Mesenchymal stem cell (in vitro differentiated cells and primary cell): Measurements from ENCODE around the gene RTEL1.

Experiments used
- DNase-seq: peaks from one replicate; pipeline ENCODE4 v3.0.0-alpha.2; 2013
- H2AFZ ChIP-seq: one replicate; pipeline ENCODE4 v1.6.1; 2013; ENCODE audit warnings: low read depth, mild to moderate bottlenecking, control low read depth, inconsistent platforms, low read length, moderate library complexity
- H2AK5ac ChIP-seq: 2 replicates; pipeline ENCODE4 v1.6.1; 2013; ENCODE audit warnings: low read length, moderate library complexity, mild to moderate bottlenecking, inconsistent platforms; ENCODE audit not compliant: severe bottlenecking
- H2BK120ac ChIP-seq: one replicate; pipeline ENCODE4 v1.6.1; 2013; ENCODE audit warnings: low read depth, mild to moderate bottlenecking, inconsistent platforms, low read length, moderate library complexity
- H2BK12ac ChIP-seq, 2 experiments: one replicate each; pipeline ENCODE4 v1.6.1; 2013; ENCODE audit warnings: inconsistent platforms in 2 of 2, low read length in 2 of 2, mild to moderate bottlenecking in 2 of 2, moderate library complexity in 2 of 2, control low read depth in 1 of 2
- H2BK15ac ChIP-seq: one replicate; pipeline ENCODE4 v1.6.1; 2013; ENCODE audit warnings: mild to moderate bottlenecking, low read depth, inconsistent platforms; ENCODE audit not compliant: poor library complexity, severe bottlenecking
- H2BK5ac ChIP-seq: 2 replicates; pipeline ENCODE4 v1.6.1; 2013; ENCODE audit warnings: low read depth, mild to moderate bottlenecking, low read length, control low read depth, inconsistent platforms; ENCODE audit not compliant: poor library complexity, severe bottlenecking
- H3K14ac ChIP-seq, 2 experiments: one replicate each; pipeline ENCODE4 v1.6.1; 2013; ENCODE audit warnings: inconsistent platforms in 2 of 2, low read length in 2 of 2, control low read depth in 1 of 2, mild to moderate bottlenecking in 1 of 2, moderate library complexity in 1 of 2
- H3K18ac ChIP-seq, 2 experiments: one replicate each; pipeline ENCODE4 v1.6.1; 2013; ENCODE audit warnings: inconsistent platforms in 2 of 2, low read length in 2 of 2, control low read depth in 1 of 2, low read depth in 1 of 2, mild to moderate bottlenecking in 1 of 2
- H3K23ac ChIP-seq, 2 experiments: one replicate each; pipeline ENCODE4 v1.6.1; 2013; ENCODE audit warnings: inconsistent platforms in 2 of 2, low read length in 2 of 2, mild to moderate bottlenecking in 2 of 2, moderate library complexity in 2 of 2, control low read depth in 1 of 2
- H3K27ac ChIP-seq: 2 replicates; pipeline ENCODE4 v1.5.1; 2013; ENCODE audit warnings: mild to moderate bottlenecking, moderate library complexity, low read length, control low read depth, inconsistent platforms; ENCODE audit not compliant: poor library complexity, severe bottlenecking
- H3K27me3 ChIP-seq, 2 experiments: 2 replicates each; pipeline versions ENCODE4 v1.6.1 to v1.7.0; 2013; ENCODE audit warnings: low read length in 2 of 2, mild to moderate bottlenecking in 2 of 2, moderate library complexity in 2 of 2, control low read depth in 1 of 2, inconsistent platforms in 1 of 2; ENCODE audit not compliant: control insufficient read depth in 1 of 2, insufficient read depth in 1 of 2
- H3K36me3 ChIP-seq, 2 experiments: 2 replicates each; pipeline versions ENCODE4 v1.6.1 to v1.7.0; 2013; ENCODE audit warnings: low read length in 2 of 2, control low read depth in 1 of 2, inconsistent platforms in 1 of 2, low read depth in 1 of 2, mild to moderate bottlenecking in 1 of 2; ENCODE audit not compliant: insufficient read depth in 2 of 2, control insufficient read depth in 1 of 2
- H3K4ac ChIP-seq, 2 experiments: one replicate each; pipeline ENCODE4 v1.6.1; 2013; ENCODE audit warnings: inconsistent platforms in 2 of 2, low read length in 2 of 2, mild to moderate bottlenecking in 2 of 2, moderate library complexity in 2 of 2, control low read depth in 1 of 2, low read depth in 1 of 2
- H3K4me1 ChIP-seq: 2 replicates; pipeline ENCODE4 v1.6.1; 2013; ENCODE audit warnings: low read depth, low read length, control low read depth; ENCODE audit not compliant: control insufficient read depth, insufficient read depth
- H3K4me2 ChIP-seq: 2 replicates; pipeline ENCODE4 v1.6.1; 2013; ENCODE audit warnings: low read length, mild to moderate bottlenecking, inconsistent platforms; ENCODE audit not compliant: poor library complexity, severe bottlenecking
- H3K4me3 ChIP-seq, 2 experiments: 2 replicates each; pipeline versions ENCODE4 v1.5.1 to v1.7.0; 2013; ENCODE audit warnings: low read length in 2 of 2, mild to moderate bottlenecking in 2 of 2, control low read depth in 1 of 2, low read depth in 1 of 2; ENCODE audit not compliant: insufficient read depth in 1 of 2
- H3K79me1 ChIP-seq: replicated peaks from 2 replicates; pipeline ENCODE4 v1.6.1; 2013; ENCODE audit warnings: mild to moderate bottlenecking, control low read depth, low read length, inconsistent platforms; ENCODE audit not compliant: poor library complexity, severe bottlenecking
- H3K9ac ChIP-seq: 2 replicates; pipeline ENCODE4 v1.7.0; 2013; ENCODE audit warnings: mild to moderate bottlenecking, low read length, moderate library complexity
- H3K9me3 ChIP-seq: 2 replicates; pipeline ENCODE4 v1.7.0; 2013; ENCODE audit warnings: mild to moderate bottlenecking, low read length; ENCODE audit not compliant: control insufficient read depth
- H4K8ac ChIP-seq: one replicate; pipeline ENCODE4 v1.6.1; 2013; ENCODE audit warnings: inconsistent platforms, mild to moderate bottlenecking, low read length, moderate library complexity
- H4K91ac ChIP-seq: one replicate; pipeline ENCODE4 v1.6.1; 2013; ENCODE audit warnings: mild to moderate bottlenecking, low read length, inconsistent platforms
- WGBS: methylation state at CpG from one replicate; pipeline ENCODE4 v1.1.7; 2013; ENCODE audit warnings: mixed read lengths; 5-methylcytosine and 5-hydroxymethylcytosine counted together

The RTEL1 gene

DNA sequence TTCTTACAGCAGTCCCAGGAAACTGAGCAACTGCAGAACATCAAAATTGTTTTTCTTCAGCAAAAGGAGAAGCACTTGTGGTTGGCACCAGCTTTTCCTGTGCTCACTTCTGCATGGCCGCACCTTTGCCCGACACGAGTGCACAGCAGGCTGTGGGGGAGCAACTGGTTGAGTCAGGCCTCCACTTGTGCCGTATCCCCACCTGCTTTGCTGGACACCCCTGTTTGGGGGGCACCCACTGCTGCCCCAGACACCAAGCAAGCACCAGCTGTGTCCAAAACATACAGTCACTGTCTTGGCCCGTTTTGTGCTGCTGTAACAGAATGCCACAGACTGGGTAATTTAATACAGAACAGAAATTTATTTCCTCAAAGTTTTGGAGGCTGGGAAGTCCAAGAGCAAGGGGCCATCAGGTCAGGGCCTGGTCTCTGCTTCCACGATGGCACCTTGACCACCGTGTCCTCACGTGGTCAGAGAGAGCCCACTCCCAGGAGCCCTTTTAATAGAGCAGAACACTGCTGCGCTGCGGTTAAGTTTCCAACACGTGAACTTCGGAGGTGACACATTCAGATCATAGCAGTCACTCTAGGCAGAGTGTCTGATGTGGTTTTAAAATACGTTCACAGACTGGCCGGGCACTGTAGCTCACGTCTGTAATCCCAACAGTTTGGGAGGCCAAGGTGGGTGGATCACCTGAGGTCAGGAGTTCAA, 22.5 kb upstream of the RTEL1 start:
- no peak overlapping the region for H3K4me3 ChIP-seq
- no peak overlapping the region for H3K14ac ChIP-seq
- no peak overlapping the region for H4K91ac ChIP-seq
- no peak overlapping the region for H4K8ac ChIP-seq
- H3K4me2 ChIP-seq = no peak overlapping the region
- H3K9ac ChIP-seq = no peak overlapping the region
- H3K4ac ChIP-seq = no peak overlapping the region
- 90% methylated on average over 15 of the region's 15 CpGs for WGBS
- DNase-seq = no peak
- no peak overlapping the region for H3K23ac ChIP-seq
- no peak overlapping the region for H2BK120ac ChIP-seq
- H3K18ac ChIP-seq = no peak overlapping the region
- H2AK5ac ChIP-seq = no peak overlapping the region
- no peaks in the 10 kb centered on the region for H3K79me1 ChIP-seq
- H3K27me3 ChIP-seq = no peaks in the 10 kb centered on the region
- H3K27ac ChIP-seq = no peak overlapping the region
- peaks cover 12% of the 10 kb centered on the region for H3K4me1 ChIP-seq
- peaks cover 0 to 5% of the 10 kb centered on the region in 2 experiments for H3K36me3 ChIP-seq
- H3K9me3 ChIP-seq = no peaks in the 10 kb centered on the region
- no peak overlapping the region for H2AFZ ChIP-seq
- no peak overlapping the region for H2BK12ac ChIP-seq
- no peak overlapping the region for H2BK5ac ChIP-seq
- no peak overlapping the region for H2BK15ac ChIP-seq

DNA sequence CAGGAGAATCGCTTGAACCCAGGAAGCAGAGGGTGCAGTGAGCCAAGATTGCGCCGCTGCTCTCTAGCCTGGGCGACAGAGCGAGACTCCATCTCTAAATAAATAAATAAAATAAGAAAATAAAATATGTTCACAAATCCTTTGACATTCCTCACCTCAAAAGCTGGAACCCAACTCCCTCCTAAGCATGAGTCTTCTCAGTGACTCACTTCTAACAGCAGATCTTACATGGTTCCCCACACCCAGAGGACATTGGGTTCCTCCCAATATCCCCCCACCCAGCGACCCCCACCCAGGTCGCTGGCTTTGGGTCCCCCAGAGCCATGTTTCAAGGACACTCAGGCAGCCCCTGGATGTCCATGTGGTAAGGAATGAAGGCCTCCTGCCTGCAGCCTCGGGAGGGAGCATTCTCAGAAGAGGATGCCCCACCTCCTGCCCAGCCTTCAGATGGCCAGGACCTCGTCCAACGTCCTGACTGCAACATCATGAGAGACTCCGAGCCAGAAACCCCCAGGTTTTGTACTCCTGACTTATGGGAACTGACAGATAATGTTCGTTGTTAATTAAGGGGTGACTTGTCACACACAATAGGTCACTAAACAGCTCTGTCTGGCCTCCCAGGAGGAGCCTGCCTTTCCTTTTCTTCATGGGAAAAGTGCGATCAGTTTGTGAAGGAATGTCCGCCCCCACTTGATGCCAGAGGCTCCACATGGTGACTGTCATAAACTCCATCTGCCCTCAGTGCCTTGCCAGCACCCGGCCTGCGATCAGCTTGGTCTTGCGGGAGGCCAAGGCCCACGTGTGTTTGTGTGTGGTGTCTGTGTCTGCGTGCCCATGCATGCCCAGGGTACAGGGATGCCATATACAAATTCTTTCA, 21.1 kb upstream of the RTEL1 start:
- H3K18ac ChIP-seq = no peak overlapping the region
- H3K4ac ChIP-seq = no peak overlapping the region
- no peak overlapping the region for H2BK120ac ChIP-seq
- no peak overlapping the region for H2AK5ac ChIP-seq
- 84% methylated on average over 14 of the region's 19 CpGs for WGBS
- H3K79me1 ChIP-seq = no peaks in the 10 kb centered on the region
- DNase-seq = no peak
- no peak overlapping the region for H2BK12ac ChIP-seq
- no peak overlapping the region for H3K4me3 ChIP-seq
- H2BK15ac ChIP-seq = no peak overlapping the region
- H3K36me3 ChIP-seq = peaks cover 0 to 5% of the 10 kb centered on the region in 2 experiments
- H3K14ac ChIP-seq = no peak overlapping the region
- H3K23ac ChIP-seq = no peak overlapping the region
- no peak overlapping the region for H3K27ac ChIP-seq
- H2AFZ ChIP-seq = no peak overlapping the region
- no peak overlapping the region for H4K91ac ChIP-seq
- H4K8ac ChIP-seq = no peak overlapping the region
- H2BK5ac ChIP-seq = no peak overlapping the region
- H3K4me2 ChIP-seq = no peak overlapping the region
- no peaks in the 10 kb centered on the region for H3K27me3 ChIP-seq
- H3K4me1 ChIP-seq = peaks cover 17% of the 10 kb centered on the region
- no peaks in the 10 kb centered on the region for H3K9me3 ChIP-seq
- no peak overlapping the region for H3K9ac ChIP-seq

DNA sequence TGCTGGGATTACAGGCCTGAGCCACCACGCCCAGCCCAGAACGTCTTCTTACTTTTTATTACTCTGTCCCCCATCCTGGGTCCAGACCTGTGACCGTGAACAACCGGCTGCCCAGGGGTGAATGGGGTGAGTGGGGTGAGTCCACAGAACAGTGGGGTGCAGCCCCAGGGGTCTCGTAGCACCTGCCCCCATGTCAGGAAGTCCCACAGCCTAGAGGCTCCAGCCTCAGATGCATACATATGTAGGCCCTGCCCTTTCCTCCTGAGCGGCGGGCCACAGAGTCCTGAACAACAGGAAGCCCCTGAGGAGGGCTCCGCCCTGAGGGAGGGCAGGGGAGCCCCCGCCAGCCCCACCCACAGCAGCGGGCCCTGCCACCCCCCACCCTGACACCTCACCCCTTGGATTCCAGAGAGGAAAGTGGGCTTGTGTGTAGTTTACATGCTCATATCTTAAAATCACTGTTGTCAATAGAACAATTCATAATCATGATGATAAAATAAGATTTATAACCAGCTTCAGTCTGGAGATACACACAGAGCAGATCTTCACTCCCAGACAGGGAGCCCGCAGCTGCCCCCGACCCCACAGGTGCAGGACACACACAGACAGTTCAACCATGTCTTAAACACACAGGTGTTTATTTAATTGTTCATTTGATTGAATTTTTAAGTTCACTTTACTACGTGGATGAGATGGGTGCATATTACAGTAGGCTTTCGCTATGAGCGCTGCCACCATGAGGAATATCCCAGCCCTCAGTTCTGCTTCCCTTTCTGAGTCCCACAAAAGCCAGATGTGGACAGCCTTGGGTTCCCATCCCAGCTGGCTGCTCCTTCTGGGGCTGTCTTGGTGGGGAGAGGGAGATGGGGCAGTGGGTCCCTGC, 18.8 kb upstream of the RTEL1 start:
- Histone ChIP-seq H2BK12ac (no peak overlapping the region), H2BK5ac (no peak overlapping the region), H3K4me2 (no peak overlapping the region), H3K9ac (no peak overlapping the region), H2BK15ac (no peak overlapping the region), H2AFZ (no peak overlapping the region), H3K14ac (no peak overlapping the region), H4K91ac (peak overlapping the region; percentile 61), H4K8ac (no peak overlapping the region), H2AK5ac (no peak overlapping the region), H3K18ac (no peak overlapping the region), H3K9me3 (no peaks in the 10 kb centered on the region), H3K4me3 (no peak overlapping the region), H3K23ac (no peak overlapping the region), H3K27me3 (no peaks in the 10 kb centered on the region), H3K79me1 (peaks cover 2% of the 10 kb centered on the region), H3K36me3 (peaks cover 0 to 18% of the 10 kb centered on the region in 2 experiments), H2BK120ac (no peak overlapping the region), H3K4me1 (peaks cover 28% of the 10 kb centered on the region), H3K27ac (no peak overlapping the region), H3K4ac (no peak overlapping the region)
- WGBS = 93% methylated on average over 4 of the region's 15 CpGs
- no peak for DNase-seq
